Measurements from ENCODE around the gene YIF1B. TPM values are rescaled to one million over a fixed set of nuclear protein-coding genes. Genes with fewer than 3 reads are reported as not detected.

YIF1B gene
- total RNA-seq, 2 donors from 2014 or later: 28.8 to 58.3 TPM

DNA sequence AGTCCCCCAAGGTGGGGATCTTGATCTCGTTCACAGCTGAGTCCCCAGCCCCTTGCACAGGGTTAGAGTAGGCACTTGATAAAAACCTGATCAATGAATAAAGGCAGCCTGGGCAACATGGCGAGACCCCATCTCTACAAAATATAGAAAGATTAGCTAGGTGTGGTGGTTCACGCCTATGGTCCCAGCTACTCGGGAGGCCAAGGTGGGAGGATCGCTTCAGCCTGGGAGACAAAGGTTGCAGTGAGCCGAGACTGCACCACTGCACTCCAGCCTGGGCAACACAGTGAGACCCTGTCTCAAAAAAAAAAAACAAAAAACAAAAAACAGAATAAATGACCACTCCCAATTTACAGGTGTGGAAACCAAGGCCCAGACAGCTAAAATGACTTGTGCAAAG, 4.8 kb downstream of the YIF1B start:
- intact Hi-C loops (cut with DNase I): no loop called here
- Histone ChIP-seq H3K27me3 (no peaks in the 10 kb centered on the region), H3K9ac (ENCODE audit: low read depth in 2 of 2, low read length in 2 of 2) (no peak overlapping the region), H3K27ac (no peak overlapping the region), H3K4me1 (peaks cover 3% of the 10 kb centered on the region), H3K36me3 (no peaks in the 10 kb centered on the region), H3K9me3 (no peaks in the 10 kb centered on the region), H3K4me3 (no peak overlapping the region)
- no peak for DNase-seq
- TF ChIP-seq, protein P1, sequence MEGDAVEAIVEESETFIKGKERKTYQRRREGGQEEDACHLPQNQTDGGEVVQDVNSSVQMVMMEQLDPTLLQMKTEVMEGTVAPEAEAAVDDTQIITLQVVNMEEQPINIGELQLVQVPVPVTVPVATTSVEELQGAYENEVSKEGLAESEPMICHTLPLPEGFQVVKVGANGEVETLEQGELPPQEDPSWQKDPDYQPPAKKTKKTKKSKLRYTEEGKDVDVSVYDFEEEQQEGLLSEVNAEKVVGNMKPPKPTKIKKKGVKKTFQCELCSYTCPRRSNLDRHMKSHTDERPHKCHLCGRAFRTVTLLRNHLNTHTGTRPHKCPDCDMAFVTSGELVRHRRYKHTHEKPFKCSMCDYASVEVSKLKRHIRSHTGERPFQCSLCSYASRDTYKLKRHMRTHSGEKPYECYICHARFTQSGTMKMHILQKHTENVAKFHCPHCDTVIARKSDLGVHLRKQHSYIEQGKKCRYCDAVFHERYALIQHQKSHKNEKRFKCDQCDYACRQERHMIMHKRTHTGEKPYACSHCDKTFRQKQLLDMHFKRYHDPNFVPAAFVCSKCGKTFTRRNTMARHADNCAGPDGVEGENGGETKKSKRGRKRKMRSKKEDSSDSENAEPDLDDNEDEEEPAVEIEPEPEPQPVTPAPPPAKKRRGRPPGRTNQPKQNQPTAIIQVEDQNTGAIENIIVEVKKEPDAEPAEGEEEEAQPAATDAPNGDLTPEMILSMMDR (IDR thresholded peaks at IDR 0.05): no peak

DNA sequence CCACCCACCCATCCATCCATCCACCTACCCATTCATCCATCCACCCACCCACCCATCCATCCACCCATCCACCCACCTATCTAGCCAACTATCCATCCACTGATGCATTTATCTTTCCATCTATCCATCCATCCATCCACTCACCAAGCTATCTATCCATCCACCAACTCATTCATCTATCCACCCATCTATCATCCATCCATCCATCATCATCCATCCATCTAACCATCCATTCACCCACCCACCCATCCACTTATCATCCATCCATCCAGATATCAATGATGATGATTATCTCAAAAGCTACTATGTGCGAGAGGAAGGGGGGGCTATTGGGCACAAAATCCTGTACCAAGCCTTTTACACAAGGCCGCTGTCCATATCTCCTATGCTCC, 5.5 kb downstream of the YIF1B start:
- H3K36me3 ChIP-seq: no peaks in the 10 kb centered on the region
- no peaks in the 10 kb centered on the region for H3K27me3 ChIP-seq
- TF ChIP-seq, protein P1 (IDR thresholded peaks at IDR 0.05): no peak
- no peak for DNase-seq
- intact Hi-C loops (cut with DNase I): no loop called here
- no peak overlapping the region for H3K4me3 ChIP-seq
- no peak overlapping the region for H3K9ac ChIP-seq (ENCODE audit: low read depth in 2 of 2, low read length in 2 of 2)
- no peaks in the 10 kb centered on the region for H3K9me3 ChIP-seq
- no peak overlapping the region for H3K27ac ChIP-seq
- peaks cover 2% of the 10 kb centered on the region for H3K4me1 ChIP-seq

DNA sequence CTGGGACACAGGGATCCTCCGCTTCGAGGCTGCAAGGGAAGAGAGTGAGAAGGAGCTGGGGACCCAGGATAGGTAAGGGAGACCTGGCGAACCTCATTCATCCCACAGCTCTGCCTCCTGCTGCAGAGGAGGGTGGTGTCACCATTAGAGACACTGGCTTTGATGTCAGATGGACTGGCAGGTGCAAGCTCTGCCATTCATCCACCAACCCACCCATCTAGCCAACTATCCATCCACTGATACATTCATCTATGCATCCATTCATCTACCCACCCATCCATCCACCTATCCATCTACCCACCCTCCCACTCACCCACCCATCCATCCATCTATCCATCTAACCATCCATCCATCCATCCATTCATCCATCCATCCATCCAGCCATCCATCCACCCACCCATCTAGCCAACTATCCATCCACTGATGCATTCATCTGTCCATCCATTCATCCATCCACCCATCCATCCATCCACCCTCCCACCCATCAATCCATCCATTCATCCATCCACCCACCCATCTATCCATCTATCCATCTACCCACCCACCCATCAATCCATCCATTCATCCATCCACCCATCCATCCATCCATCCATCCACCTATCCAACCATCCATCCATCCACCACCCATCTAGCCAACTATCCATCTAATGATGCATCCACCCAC, 6.0 kb downstream of the YIF1B start:
- TF ChIP-seq, protein P1 (IDR thresholded peaks at IDR 0.05): no peak
- DNase-seq: no peak
- no peaks in the 10 kb centered on the region for H3K27me3 ChIP-seq
- H3K36me3 ChIP-seq: no peaks in the 10 kb centered on the region
- no peak overlapping the region for H3K27ac ChIP-seq
- intact Hi-C loops (cut with DNase I): no loop called here
- no peaks in the 10 kb centered on the region for H3K9me3 ChIP-seq
- H3K4me1 ChIP-seq: no peaks in the 10 kb centered on the region
- H3K9ac ChIP-seq (ENCODE audit: low read depth in 2 of 2, low read length in 2 of 2): no peak overlapping the region
- no peak overlapping the region for H3K4me3 ChIP-seq

DNA sequence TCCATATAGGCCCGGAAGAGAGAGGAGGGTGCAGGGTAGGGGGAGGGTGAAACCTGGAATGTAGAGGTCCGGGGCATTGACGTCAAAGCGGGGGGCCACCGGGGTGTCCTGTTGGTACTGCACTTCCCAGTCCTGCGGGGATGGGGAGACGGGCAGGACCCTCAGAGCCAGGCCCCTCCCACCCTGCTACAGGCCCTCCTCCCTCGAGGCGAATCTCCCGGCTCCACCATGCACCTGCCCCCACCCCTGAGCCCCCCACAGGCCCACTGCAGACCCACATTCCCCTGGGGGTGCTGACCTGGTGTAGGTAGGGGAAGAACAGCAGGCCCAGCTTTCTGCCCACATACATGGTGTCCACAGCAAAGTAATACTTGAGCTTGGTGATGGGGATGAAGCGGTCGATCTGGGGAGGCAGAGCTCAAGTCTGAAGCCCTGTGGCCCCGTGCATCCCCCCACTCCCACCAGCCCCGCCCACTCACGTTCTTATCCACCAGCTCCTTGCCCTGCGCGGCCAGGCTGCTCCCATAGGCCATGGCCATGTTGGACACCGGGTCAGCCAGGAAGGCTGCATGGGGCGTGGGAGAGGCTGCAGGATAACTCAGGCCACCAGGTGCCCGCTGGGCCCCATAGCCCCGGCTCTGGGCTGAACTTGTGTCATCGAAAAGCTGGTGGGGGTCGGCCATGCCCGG, 6.7 kb downstream of the YIF1B start:
- H3K36me3 ChIP-seq: no peaks in the 10 kb centered on the region
- DNase-seq: no peak
- no peak overlapping the region for H3K4me3 ChIP-seq
- no peaks in the 10 kb centered on the region for H3K27me3 ChIP-seq
- H3K9ac ChIP-seq (ENCODE audit: low read depth in 2 of 2, low read length in 2 of 2): no peak overlapping the region
- intact Hi-C loops (cut with DNase I): no loop called here
- no peaks in the 10 kb centered on the region for H3K4me1 ChIP-seq
- TF ChIP-seq, protein P1 (IDR thresholded peaks at IDR 0.05): no peak
- no peaks in the 10 kb centered on the region for H3K9me3 ChIP-seq
- H3K27ac ChIP-seq: no peak overlapping the region

DNA sequence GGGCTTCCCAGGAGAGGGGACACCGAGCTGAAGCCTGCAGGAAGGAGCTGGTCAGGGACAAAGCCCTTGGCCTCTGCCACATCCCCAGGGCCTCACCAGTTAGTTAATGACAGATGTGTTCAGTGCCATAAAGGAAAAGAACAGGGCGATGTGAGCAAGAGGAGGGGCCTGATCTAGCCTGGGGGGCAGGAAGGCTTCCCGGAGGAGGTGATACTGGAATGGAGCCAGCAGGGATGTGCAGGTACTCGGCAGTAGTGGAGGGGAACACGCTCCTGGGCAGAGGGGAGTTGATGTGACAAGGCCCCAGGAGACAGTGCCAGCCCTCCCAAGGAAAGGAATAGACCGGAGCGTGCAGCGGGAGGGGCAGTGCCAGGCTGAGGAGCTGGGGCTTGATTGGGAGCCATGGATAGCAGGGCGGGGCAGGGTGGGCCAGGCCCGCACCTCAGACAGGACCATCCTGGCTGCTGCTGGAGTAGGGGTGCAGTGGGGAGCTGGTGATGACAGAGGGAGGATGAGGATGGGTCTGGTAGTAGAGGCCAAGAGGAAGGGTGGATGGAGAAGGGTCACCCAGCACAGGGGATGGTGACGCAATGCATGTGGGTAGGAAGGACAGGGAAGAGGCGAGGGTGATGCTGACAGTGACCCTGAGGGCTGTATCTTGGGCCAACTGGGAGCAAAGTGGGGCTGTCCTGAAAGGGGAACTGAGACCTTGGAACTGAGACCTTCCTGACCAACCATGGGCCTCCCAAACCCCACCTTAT, 7.6 kb downstream of the YIF1B start:
- TF ChIP-seq, protein P1 (IDR thresholded peaks at IDR 0.05): no peak
- Histone ChIP-seq H3K4me3 (no peak overlapping the region), H3K4me1 (no peaks in the 10 kb centered on the region), H3K9me3 (no peaks in the 10 kb centered on the region), H3K36me3 (no peaks in the 10 kb centered on the region), H3K9ac (ENCODE audit: low read depth in 2 of 2, low read length in 2 of 2) (peak overlapping the region in 1 of 2 donors; percentile 12), H3K27me3 (no peaks in the 10 kb centered on the region), H3K27ac (no peak overlapping the region)
- no peak for DNase-seq
- intact Hi-C loops (cut with DNase I): no loop called here

Data from colonic mucosa (tissue), 4 donors.